C4-2B (cell line): ENCODE results near the gene CX3CL1.
A peak's percentile ranks its signal among the peaks of the same experiment; 100 is the strongest.

Source experiments
- H3K27ac ChIP-seq: fragments of 450-650 bp; 2 replicates; pipeline ENCODE4 v1.5.1; 2017
- ZFX ChIP-seq: fragments of 450-650 bp; IDR thresholded peaks from 2 replicates; pipeline ENCODE4 v1.6.1; 2017
- TF ChIP-seq, protein P1 (sequence below): fragments of 450-650 bp; conservative IDR thresholded peaks from 2 replicates; pipeline ENCODE4 v1.5.1; 2017; ENCODE audit warnings: mild to moderate bottlenecking

CX3CL1 gene

DNA sequence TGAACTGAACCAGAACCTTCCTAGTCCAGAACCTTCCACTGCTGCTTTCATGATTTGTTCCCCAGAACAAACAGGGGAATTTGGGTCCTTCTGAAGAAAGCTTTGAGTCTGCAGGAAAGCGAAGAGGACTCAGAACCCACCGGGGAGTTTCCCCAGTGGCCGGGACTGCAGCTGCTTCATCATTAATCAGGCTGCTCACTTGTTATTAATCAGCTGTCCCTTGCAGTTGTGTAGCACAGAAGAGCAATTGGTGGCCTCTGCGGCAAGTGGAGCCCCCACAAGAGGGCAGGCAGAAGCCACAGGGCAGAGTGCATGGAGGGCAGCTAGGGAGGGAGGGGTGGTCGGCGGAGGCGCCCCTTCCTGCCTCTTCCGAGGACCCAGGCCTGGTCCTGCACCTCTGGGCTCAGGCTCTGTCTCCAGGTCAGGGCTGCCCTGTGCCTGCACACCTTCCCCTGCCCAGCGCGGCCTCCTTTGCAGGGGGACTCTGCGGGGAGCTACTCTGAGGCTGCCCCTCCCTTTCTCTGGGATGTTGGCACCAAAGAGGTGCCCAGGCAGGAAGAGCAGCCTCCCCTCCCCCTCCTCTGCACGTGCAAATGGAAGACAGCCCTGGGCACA, 39.2 kb downstream of the CX3CL1 start:
- H3K27ac ChIP-seq: no peak overlapping the region
- TF ChIP-seq ZFX: no peak
- TF ChIP-seq, protein P1, sequence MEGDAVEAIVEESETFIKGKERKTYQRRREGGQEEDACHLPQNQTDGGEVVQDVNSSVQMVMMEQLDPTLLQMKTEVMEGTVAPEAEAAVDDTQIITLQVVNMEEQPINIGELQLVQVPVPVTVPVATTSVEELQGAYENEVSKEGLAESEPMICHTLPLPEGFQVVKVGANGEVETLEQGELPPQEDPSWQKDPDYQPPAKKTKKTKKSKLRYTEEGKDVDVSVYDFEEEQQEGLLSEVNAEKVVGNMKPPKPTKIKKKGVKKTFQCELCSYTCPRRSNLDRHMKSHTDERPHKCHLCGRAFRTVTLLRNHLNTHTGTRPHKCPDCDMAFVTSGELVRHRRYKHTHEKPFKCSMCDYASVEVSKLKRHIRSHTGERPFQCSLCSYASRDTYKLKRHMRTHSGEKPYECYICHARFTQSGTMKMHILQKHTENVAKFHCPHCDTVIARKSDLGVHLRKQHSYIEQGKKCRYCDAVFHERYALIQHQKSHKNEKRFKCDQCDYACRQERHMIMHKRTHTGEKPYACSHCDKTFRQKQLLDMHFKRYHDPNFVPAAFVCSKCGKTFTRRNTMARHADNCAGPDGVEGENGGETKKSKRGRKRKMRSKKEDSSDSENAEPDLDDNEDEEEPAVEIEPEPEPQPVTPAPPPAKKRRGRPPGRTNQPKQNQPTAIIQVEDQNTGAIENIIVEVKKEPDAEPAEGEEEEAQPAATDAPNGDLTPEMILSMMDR: no peak

DNA sequence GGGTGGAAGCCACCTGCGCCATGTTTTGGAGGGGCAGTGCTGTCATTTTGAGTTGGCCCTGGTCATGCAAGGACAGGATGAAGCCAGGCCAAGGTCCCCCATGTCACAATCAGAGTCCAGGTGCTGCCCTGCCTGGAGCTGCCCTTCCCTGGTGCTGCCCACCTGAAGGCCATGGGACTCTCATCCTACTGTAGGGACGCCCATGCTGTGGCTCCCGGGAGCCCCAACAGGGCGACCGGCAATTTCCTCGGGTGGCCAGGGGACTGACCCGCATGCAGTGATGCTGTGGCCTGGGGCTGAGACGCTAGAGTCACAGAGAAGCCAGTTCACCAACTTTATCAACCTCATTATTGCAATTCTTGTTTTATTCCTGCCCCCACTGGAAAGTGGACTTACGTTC, 40.3 kb downstream of the CX3CL1 start:
- no peak overlapping the region for H3K27ac ChIP-seq
- no peak for TF ChIP-seq ZFX
- TF ChIP-seq, protein P1: no peak

DNA sequence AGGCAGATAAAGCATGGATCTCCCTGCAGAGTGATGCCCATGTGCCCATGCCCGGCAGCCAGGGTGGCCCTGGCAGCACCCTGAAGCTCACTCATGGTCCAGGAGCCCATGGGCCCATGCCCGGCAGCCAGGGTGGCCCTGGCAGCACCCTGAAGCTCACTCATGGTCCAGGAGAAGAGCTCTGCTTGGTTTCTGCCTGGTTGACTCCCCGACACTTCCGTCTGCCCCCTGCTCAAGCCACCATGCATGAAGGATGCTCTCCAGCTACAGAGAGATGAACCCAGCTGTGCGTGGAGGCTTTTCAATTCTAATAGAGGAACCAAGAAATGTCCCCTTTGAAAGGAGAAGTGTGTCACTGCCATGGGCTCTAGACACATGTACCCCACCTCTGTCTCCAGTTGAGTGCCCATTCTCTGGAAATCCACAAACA, 41.0 kb downstream of the CX3CL1 start:
- no peak for TF ChIP-seq ZFX
- TF ChIP-seq, protein P1: no peak
- H3K27ac ChIP-seq: no peak overlapping the region

DNA sequence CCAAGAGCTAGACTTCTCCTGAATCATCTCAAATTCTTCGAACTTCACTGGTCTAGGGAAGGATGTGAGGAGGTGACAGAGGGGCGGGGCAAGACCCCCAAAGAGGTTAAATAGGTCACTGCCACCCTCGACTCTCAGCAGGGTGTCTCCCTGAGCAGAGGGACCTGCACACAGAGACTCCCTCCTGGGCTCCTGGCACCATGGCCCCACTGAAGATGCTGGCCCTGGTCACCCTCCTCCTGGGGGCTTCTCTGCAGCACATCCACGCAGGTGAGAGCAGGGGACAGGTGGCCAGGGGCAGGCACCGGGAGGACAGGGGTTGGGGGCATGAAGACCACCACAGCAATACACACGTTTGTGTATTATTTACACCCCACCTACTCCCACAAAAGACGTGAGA, 41.4 kb downstream of the CX3CL1 start:
- no peak overlapping the region for H3K27ac ChIP-seq
- TF ChIP-seq ZFX: no peak
- TF ChIP-seq, protein P1: no peak

DNA sequence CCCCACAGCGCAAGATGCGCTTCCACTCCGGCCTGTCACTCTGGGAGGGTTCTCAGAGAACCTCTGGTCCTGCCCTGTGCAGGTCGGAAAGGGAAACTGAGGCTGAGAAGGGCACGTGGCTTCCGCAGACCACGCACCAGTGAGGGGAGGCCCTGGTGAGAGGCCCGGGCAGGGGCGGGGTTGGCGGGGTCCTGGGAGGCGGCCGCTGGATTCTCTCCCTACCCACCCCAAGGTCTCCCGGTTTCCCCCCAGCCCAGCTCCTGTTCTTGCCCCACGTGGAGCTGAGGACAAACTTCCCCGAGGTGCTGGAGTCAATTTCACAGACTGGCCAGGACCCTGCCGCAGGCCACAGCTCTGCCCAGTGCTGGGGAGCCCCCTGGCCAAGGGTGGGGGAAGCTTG, 43.8 kb downstream of the CX3CL1 start:
- peak overlapping the region; percentile 82; the same call in 1 of the 2 replicates for H3K27ac ChIP-seq
- TF ChIP-seq, protein P1: no peak
- no peak for TF ChIP-seq ZFX

DNA sequence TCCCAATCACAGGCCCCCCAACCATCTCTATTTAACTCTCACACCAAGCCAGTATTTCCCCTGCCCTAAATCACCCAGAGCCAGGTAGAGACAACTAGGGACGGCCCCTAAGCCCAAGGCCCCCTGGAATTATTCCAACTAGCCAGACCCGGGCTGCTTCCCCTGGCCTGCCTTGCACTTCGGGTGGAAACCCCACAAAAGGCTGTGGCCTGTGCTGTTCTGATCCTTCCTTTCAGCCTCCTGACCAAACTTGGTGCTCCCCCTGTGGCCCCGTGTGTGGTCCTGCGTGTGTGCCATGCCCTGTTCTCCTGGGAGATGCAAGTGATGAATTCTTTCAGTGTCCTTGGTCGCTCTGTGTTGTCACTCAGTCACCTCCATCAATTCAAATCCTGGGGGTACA, 47.2 kb downstream of the CX3CL1 start:
- H3K27ac ChIP-seq: peak overlapping the region; percentile 82
- TF ChIP-seq, protein P1: no peak
- TF ChIP-seq ZFX: no peak

DNA sequence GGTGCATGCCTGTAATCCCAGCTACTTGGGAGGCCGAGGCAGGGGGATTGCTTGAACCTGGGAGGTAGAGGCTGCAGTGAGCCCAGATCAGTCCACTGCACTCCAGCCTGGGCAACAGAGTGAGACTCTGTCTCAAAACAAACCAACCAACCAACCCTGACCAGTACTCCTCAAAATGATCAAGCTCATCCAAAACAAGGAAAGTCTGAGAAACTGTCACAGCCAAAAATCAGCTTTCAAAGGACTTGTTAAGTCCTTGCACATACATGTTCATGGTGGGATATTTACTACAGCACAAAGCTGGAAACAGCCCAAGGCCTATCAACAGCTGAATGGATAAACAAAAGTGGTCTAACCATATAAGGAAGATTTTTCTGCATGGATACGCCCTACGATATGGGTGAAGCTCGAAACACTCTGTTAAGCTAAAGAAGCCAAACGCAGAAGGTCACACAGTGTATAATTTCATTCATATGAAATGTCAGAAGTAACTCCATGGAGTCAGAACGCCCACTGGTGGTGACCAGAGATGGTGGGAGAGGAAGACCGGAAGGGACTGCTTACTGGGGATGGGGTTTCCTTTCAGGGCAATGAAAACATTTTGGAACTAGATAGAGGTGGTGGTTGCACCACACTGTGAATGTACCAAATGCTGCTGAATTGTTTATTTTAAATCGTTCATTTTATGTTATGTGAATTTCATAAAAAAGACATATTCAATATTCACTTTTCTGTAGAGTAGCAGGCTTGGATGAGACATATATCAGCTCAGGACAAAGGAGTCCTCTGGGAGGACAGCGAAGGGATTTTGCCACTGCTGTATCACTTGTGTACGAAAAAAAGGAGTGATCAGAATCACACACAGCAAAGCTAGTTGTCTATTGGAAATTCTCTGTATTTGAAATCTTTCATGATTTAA, 50.0 kb downstream of the CX3CL1 start:
- no peak overlapping the region for H3K27ac ChIP-seq

More for the DNA sequence above, 50.0 kb downstream of the CX3CL1 start:
- TF ChIP-seq, protein P1: peak; percentile 76
- no peak for TF ChIP-seq ZFX
